ENCODE measurements around the gene LRP5.
"Not testable (repeated sequence)": the region's sequence is repeated elsewhere in the genome, so short reads cannot be mapped to it uniquely, and the experiment has no call there.

LRP5 gene

GRCh38 chr11:68386331-68386978, 74.1 kb downstream of the LRP5 start:
- no peak overlapping the region for H3K4me3 Mint-ChIP-seq
- H3K4me1 Mint-ChIP-seq: peaks cover 5% of the 10 kb centered on the region
- H3K27ac Mint-ChIP-seq: no peak overlapping the region
- ATAC-seq (no peak), DNase-seq (ENCODE audit: low spot score in 2 of 2) (no peak)
- H3K9me3 Mint-ChIP-seq: no peaks in the 10 kb centered on the region
- no peaks in the 10 kb centered on the region for H3K36me3 Mint-ChIP-seq

DNA sequence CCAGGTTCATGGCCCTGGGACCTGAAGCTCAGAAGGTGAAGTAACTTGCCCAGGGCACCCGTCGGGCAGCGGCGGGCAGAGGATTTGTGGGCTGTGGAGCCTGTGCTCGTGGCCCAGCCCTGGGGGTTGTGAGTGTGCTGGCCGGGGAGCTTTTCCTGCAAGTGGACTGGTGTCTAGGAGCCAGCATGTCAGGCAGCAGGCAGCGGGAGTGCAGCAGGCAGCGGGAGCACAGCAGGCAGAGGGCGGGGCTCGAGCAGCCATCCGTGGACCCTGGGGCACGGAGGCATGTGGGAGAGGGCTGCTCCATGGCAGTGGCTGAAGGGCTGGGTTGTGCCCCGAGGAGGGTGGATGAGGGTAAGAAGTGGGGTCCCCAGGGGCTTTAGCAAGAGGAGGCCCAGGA, 75.4 kb downstream of the LRP5 start:
- no peak for ATAC-seq
- Mint-ChIP-seq H3K4me1 (peaks cover 5% of the 10 kb centered on the region), H3K36me3 (no peaks in the 10 kb centered on the region), H3K27ac (no peak overlapping the region), H3K4me3 (no peak overlapping the region), H3K9me3 (no peaks in the 10 kb centered on the region)
- DNase-seq (ENCODE audit: low spot score in 2 of 2): no peak

GRCh38 chr11:68388595-68389198, 76.3 kb downstream of the LRP5 start:
- H3K27ac Mint-ChIP-seq: no peak overlapping the region
- no peaks in the 10 kb centered on the region for H3K4me1 Mint-ChIP-seq
- H3K9me3 Mint-ChIP-seq: no peaks in the 10 kb centered on the region
- no peak overlapping the region for H3K4me3 Mint-ChIP-seq
- DNase-seq (ENCODE audit: low spot score in 2 of 2) (no peak), ATAC-seq (no peak)
- no peaks in the 10 kb centered on the region for H3K36me3 Mint-ChIP-seq

DNA sequence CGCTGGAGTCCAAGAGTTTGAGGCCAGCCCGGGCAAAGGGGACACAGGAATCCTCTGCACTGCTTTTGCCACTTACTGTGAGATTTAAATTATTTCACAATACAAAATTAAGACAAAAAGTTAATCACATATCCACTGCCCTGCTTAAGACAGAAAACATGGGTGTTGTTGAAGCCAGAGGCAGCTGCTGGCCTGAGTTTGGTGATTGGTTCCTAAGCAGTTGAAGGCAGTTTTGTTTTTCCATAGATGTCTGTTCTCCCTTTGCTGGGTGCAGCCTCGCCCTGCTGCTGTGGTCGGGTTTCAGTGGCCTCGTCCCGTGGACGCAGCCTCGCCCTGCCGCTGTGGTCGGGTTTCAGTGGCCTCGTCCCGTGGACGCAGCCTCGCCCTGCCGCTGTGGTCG, 77.9 kb downstream of the LRP5 start:
- Mint-ChIP-seq H3K27ac (no peak overlapping the region), H3K36me3 (no peaks in the 10 kb centered on the region), H3K4me3 (no peak overlapping the region), H3K4me1 (no peaks in the 10 kb centered on the region), H3K9me3 (no peaks in the 10 kb centered on the region)
- no peak for ATAC-seq
- no peak for DNase-seq (ENCODE audit: low spot score in 2 of 2)

GRCh38 chr11:68392822-68393221, 80.4 kb downstream of the LRP5 start:
- ATAC-seq (no peak), DNase-seq (ENCODE audit: low spot score in 2 of 2) (no peak)
- Mint-ChIP-seq H3K27ac (no peak overlapping the region), H3K4me3 (no peak overlapping the region), H3K36me3 (no peaks in the 10 kb centered on the region), H3K9me3 (no peaks in the 10 kb centered on the region), H3K4me1 (no peaks in the 10 kb centered on the region)

- no peak overlapping the region for H3K4me3 Mint-ChIP-seq
- no peaks in the 10 kb centered on the region for H3K4me1 Mint-ChIP-seq
- no peak for ATAC-seq
Observed at GRCh38 chr11:68396516-68396915, 84.1 kb downstream of the LRP5 start.

GRCh38 chr11:68397256-68397655, 84.9 kb downstream of the LRP5 start:
- H3K36me3 Mint-ChIP-seq: peaks cover 5% of the 10 kb centered on the region
- no peaks in the 10 kb centered on the region for H3K4me1 Mint-ChIP-seq
- DNase-seq (ENCODE audit: low spot score in 2 of 2) (no peak), ATAC-seq (no peak)
- no peak overlapping the region for H3K4me3 Mint-ChIP-seq
- H3K9me3 Mint-ChIP-seq: no peaks in the 10 kb centered on the region
- H3K27ac Mint-ChIP-seq: no peak overlapping the region

More at GRCh38 chr11:68396516-68396915, 84.1 kb downstream of the LRP5 start:
- H3K36me3 Mint-ChIP-seq: peaks cover under 1% of the 10 kb centered on the region
- H3K27ac Mint-ChIP-seq: no peak overlapping the region
- no peak for DNase-seq (ENCODE audit: low spot score in 2 of 2)
- H3K9me3 Mint-ChIP-seq: no peaks in the 10 kb centered on the region

GRCh38 chr11:68398995-68399851, 86.8 kb downstream of the LRP5 start:
- ATAC-seq (no peak), DNase-seq (ENCODE audit: low spot score in 2 of 2) (no peak)
- Mint-ChIP-seq H3K4me1 (no peaks in the 10 kb centered on the region), H3K36me3 (peaks cover 5% of the 10 kb centered on the region), H3K9me3 (no peaks in the 10 kb centered on the region), H3K27ac (no peak overlapping the region), H3K4me3 (no peak overlapping the region)

GRCh38 chr11:68399916-68400315, 87.5 kb downstream of the LRP5 start:
- no peak for DNase-seq (ENCODE audit: low spot score in 2 of 2)
- no peak for ATAC-seq
- no peaks in the 10 kb centered on the region for H3K4me1 Mint-ChIP-seq
- peaks cover 5% of the 10 kb centered on the region for H3K36me3 Mint-ChIP-seq
- no peak overlapping the region for H3K4me3 Mint-ChIP-seq
- no peaks in the 10 kb centered on the region for H3K9me3 Mint-ChIP-seq
- no peak overlapping the region for H3K27ac Mint-ChIP-seq

DNA sequence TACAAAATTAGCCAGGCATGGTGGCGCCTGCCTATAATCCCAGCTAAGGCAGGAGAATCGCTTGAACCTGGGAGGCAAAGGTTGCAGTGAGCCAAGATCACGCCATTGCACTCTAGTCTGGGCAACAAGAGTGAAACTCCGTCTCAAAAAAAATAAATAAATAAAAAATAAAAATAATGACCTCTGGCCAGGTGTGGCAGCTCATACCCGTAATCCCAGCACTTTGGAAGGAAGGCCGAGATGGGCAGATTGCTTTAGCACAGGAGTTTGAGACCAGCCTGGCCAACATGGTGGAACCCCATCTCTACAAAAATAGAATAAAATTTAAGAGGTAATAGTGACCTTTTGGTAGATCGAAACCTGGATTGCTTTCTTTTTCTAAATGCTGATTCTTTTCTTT, 88.2 kb downstream of the LRP5 start:
- not testable (repeated sequence) for H3K9me3 Mint-ChIP-seq; DNase-seq (ENCODE audit: low spot score in 2 of 2); H3K4me3 Mint-ChIP-seq; H3K4me1 Mint-ChIP-seq; H3K36me3 Mint-ChIP-seq; ATAC-seq; H3K27ac Mint-ChIP-seq

GRCh38 chr11:68401856-68402255, 89.5 kb downstream of the LRP5 start:
- Mint-ChIP-seq H3K4me3 (no peak overlapping the region), H3K36me3 (peaks cover 5% of the 10 kb centered on the region), H3K4me1 (no peaks in the 10 kb centered on the region), H3K27ac (no peak overlapping the region), H3K9me3 (no peaks in the 10 kb centered on the region)
- no peak for DNase-seq (ENCODE audit: low spot score in 2 of 2)
- ATAC-seq: no peak

- ATAC-seq: no peak
- peaks cover 5% of the 10 kb centered on the region for H3K36me3 Mint-ChIP-seq
Observed at GRCh38 chr11:68402355-68403031, 90.1 kb downstream of the LRP5 start.

GRCh38 chr11:68403424-68403823, 91.0 kb downstream of the LRP5 start:
- H3K9me3 Mint-ChIP-seq: no peaks in the 10 kb centered on the region
- no peaks in the 10 kb centered on the region for H3K4me1 Mint-ChIP-seq
- DNase-seq (ENCODE audit: low spot score in 2 of 2) (no peak), ATAC-seq (no peak)
- no peak overlapping the region for H3K27ac Mint-ChIP-seq
- no peak overlapping the region for H3K4me3 Mint-ChIP-seq
- peaks cover 5% of the 10 kb centered on the region for H3K36me3 Mint-ChIP-seq

More at GRCh38 chr11:68402355-68403031, 90.1 kb downstream of the LRP5 start:
- H3K27ac Mint-ChIP-seq: no peak overlapping the region
- no peaks in the 10 kb centered on the region for H3K4me1 Mint-ChIP-seq
- H3K4me3 Mint-ChIP-seq: no peak overlapping the region
- no peak for DNase-seq (ENCODE audit: low spot score in 2 of 2)
- H3K9me3 Mint-ChIP-seq: no peaks in the 10 kb centered on the region

GRCh38 chr11:68403831-68404230, 91.4 kb downstream of the LRP5 start:
- H3K9me3 Mint-ChIP-seq: no peaks in the 10 kb centered on the region
- ATAC-seq (no peak), DNase-seq (ENCODE audit: low spot score in 2 of 2) (no peak)
- H3K4me3 Mint-ChIP-seq: no peak overlapping the region
- H3K27ac Mint-ChIP-seq: no peak overlapping the region
- peaks cover 5% of the 10 kb centered on the region for H3K36me3 Mint-ChIP-seq
- H3K4me1 Mint-ChIP-seq: no peaks in the 10 kb centered on the region

Data from stimulated activated effector memory CD8-positive, alpha-beta T cell treated with anti-CD3 and anti-CD28 coated beads, Interleukin-12 subunit alpha, Interleukin-12 subunit beta, amount 100 ng/mL, for 72 hours (primary cell).